GM21367 (cell line): ENCODE measurements around the gene PDE4D.

Source experiments
- ATAC-seq: cut with Tn5 transposase; IDR thresholded peaks from one replicate; pipeline ENCODE4 v1.9.1; 2021; ENCODE audit not compliant: unreplicated experiment

Gene PDE4D

GRCh38 chr5:59529239-59529638 lies 364.3 kb downstream of the PDE4D start:
- no peak for ATAC-seq

- no peak for ATAC-seq
Observed at GRCh38 chr5:59528202-59528862, 365.2 kb downstream of the PDE4D start.

GRCh38 chr5:59525957-59526356 lies 367.6 kb downstream of the PDE4D start:
- ATAC-seq = no peak

- no peak for ATAC-seq
Observed at GRCh38 chr5:59525311-59525710, 368.2 kb downstream of the PDE4D start.

GRCh38 chr5:59522201-59522831 lies 371.2 kb downstream of the PDE4D start:
- ATAC-seq = no peak

- no peak for ATAC-seq
Observed at GRCh38 chr5:59521476-59521875, 372.1 kb downstream of the PDE4D start.

GRCh38 chr5:59519338-59519737 lies 374.2 kb downstream of the PDE4D start:
- no peak for ATAC-seq

- no peak for ATAC-seq
Observed at GRCh38 chr5:59517926-59518585, 375.5 kb downstream of the PDE4D start.

GRCh38 chr5:59516161-59516560 lies 377.4 kb downstream of the PDE4D start:
- ATAC-seq = no peak

- no peak for ATAC-seq
Observed at GRCh38 chr5:59506285-59506877, 387.1 kb downstream of the PDE4D start.

GRCh38 chr5:59504043-59504442 lies 389.5 kb downstream of the PDE4D start:
- ATAC-seq = no peak

GRCh38 chr5:59503220-59503619 lies 390.3 kb downstream of the PDE4D start:
- no peak for ATAC-seq

GRCh38 chr5:59501316-59501715 lies 392.2 kb downstream of the PDE4D start:
- no peak for ATAC-seq

- no peak for ATAC-seq
Observed at GRCh38 chr5:59500014-59500413, 393.5 kb downstream of the PDE4D start.

- ATAC-seq = no peak
Observed at GRCh38 chr5:59497207-59497606, 396.3 kb downstream of the PDE4D start.

GRCh38 chr5:59496524-59497134 lies 396.9 kb downstream of the PDE4D start:
- no peak for ATAC-seq

- no peak for ATAC-seq
Observed at GRCh38 chr5:59491945-59492344, 401.6 kb downstream of the PDE4D start.

GRCh38 chr5:59489551-59489950 lies 404.0 kb downstream of the PDE4D start:
- ATAC-seq = no peak

- no peak for ATAC-seq
Observed at GRCh38 chr5:59487772-59488729, 405.5 kb downstream of the PDE4D start.

GRCh38 chr5:59487068-59487686 lies 406.3 kb downstream of the PDE4D start:
- ATAC-seq = no peak
